ENCODE data around the gene HDAC9.
A peak's percentile ranks its signal among the peaks of the same experiment; 100 is the strongest.

Gene HDAC9

DNA sequence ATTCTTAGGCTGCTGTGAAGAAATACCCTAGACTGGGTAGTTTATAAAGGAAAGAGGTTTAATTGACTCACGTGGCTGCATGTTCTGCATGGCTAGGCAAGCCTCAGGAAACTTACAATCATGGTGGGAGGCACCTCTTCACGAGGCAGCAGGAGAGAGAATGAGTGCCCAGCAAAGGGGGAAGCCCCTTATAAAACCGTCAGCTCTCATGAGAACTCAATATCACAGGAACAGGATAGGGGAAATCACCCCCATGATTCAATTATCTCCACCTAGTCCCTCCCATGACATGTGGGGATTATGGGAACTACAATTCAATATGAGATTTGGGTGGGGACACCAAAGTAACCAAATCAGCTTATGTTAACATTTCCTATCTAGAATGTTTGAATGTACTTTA, 362.7 kb downstream of the HDAC9 start:
- no peak for DNase-seq

- DNase-seq: no peak
Measured at GRCh38 chr7:18859318-18859717, 363.8 kb downstream of the HDAC9 start.

DNA sequence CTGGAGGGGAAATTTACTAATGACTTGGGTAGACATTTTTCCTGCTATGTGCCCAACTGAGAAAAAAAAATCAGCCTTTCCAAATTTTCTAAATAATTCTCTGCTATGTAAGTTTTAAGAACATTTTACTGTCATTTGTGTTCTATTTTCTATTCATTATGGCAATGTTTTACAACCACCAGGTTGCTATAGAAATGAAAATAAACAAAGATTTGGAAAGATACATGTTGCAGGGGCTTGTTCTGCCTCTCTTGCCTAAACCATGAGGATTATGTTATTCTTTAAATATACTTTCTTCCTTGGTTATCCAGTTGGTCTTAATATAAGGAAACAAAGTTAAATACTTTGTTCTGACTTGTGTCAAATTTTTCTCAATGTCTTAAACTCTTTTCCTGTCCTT, 364.7 kb downstream of the HDAC9 start:
- DNase-seq: no peak

GRCh38 chr7:18861514-18862118, 366.1 kb downstream of the HDAC9 start:
- DNase-seq: no peak

DNA sequence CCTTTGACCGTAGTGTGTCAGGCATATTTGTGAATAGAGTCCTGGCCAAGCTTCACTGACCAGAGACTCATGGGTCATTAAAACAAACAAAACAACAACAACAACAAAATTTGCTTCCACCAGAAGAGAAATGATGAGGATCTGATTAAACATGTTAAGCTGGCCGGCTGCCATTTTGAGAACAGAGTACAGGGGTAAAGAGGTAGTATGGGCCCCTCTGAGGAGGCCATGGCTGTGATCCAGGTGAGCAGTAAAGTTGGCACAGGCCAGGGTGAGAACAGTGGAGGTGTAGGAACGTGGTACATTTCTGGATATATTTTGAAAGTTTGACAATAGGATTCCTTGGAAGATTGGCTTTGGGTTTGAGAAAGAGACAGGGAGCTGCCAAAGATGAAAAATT, 369.4 kb downstream of the HDAC9 start:
- no peak for DNase-seq

DNA sequence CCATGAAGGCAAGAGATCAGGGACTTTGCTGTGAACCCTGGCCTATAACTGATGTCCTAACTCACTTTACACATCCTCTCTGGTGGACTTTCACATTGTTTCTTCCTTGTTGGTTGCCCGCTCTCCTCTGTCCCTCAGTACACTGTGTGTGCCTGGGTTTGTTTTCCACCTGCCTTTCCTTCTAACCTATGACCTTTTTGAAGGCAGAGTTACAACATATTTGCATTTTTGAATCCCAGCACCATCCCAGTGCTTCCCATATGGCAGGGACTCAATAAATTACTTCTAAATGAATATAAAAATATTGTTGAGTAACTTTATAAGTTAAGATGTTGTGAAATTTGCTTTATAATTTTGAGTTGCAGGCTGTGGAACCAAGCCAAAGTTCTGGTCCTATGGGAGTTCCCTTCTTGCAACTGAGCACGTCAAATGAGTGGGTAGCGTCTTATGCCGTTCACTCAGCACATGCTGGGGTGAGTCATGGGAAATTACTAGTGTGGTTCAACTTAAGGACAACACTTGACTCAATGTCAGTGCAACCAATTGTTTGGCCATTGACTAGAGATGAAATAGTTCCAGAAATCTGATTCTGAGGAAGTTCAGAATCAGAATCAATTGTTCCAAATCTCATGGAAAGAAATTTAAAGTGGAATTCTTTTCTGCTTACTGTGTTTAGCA, 370.9 kb downstream of the HDAC9 start:
- peak in 1 of 2 experiments; percentile 2 for DNase-seq

DNA sequence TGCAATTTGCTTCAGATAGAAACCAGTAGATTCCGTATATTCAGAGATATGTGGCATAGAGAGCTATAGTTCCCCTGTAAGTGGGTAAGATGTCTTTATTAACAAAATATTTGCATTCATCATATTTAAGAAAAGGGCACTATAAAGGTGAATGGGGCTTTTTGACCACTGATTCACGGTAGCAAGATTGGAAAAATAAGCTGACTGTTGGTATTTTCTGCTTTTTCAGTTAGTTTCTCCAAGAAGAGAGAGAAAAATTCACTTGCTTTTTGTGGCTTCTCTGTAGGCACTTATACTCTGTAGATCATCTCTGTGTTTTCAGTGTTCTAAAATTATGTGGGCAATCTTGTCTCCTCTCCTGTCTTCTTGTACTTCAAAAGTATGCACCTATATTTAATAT, 376.8 kb downstream of the HDAC9 start:
- no peak for DNase-seq

GRCh38 chr7:18873734-18874336, 378.3 kb downstream of the HDAC9 start:
- no peak for DNase-seq

- no peak for DNase-seq
Measured at GRCh38 chr7:18874880-18875279, 379.3 kb downstream of the HDAC9 start.

GRCh38 chr7:18877874-18878273, 382.3 kb downstream of the HDAC9 start:
- DNase-seq: no peak

DNA sequence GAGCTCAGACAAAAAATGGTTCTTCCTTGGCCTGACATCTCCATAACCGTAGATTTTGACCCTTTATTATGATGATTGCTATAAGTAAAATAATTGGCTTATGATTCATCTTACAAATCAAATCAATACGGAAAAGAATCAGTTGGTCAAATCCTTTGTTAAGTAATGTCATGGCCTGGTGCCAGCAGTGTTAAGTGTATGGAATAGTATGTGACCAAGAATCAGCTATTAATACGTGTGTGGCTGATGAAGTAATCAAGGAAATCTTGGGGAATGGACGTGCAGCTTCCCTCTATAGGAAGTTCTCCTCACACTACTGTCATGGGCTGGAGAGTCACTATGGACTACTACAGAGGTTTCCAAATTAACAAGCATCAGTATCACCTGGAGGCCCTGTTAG, 391.3 kb downstream of the HDAC9 start:
- DNase-seq: no peak

DNA sequence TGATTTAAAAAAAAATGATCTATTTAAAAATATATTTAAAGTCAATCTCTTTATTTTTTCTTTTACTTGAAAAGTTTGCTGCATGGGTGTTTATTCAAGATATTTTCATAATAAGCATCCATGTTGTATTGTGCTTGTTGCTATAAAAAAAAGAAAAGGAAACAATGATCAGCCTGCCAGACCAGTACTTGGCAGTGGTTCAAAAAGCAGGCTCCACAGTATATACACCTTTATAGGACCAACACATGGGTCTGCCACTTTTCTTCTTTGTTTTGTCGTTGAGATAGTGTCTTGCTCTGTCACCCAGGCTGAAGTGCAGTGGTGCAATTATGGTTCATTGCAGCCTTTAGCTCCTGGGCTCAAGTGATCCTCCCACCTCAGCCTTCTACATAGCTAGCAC, 393.9 kb downstream of the HDAC9 start:
- DNase-seq: no peak

DNA sequence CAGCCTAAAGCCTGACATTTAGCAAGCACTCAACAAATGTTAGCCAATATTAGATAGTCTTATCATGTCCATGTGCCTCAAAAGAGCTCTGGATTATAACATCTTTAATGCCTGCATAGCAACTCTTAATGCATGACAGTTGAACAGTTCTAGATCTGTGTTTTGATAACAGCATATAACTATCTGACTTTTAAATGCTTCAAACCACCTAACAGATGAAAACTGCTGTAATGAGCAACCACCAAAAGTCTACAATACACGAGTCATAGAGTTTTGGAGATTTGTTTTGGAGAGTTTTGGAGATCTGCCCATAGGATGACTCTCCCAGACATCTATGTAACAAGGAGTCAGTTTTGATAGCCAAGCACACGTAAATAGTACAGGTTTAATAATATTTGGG, 394.6 kb downstream of the HDAC9 start:
- DNase-seq: no peak

- no peak for DNase-seq
Measured at GRCh38 chr7:18890885-18891621, 395.5 kb downstream of the HDAC9 start.

DNA sequence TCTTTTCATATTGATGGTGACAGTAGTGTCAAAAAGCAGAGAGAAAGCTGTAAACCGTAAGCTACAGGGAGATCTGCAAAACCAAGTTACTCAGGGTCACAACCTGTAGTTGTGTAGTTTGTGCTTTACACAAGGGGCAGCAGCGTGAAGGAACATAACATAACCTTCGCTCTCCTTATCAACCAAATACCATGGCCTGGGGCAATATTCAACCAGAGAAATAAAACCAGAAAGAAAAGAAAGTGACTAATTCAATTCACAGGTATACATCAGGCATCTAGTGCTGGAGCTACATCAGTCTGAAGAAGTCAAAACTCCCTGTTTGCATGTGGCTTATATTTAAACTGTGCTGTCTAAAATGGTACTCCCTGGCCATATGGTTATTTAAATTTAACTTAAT, 397.6 kb downstream of the HDAC9 start:
- no peak for DNase-seq

DNA sequence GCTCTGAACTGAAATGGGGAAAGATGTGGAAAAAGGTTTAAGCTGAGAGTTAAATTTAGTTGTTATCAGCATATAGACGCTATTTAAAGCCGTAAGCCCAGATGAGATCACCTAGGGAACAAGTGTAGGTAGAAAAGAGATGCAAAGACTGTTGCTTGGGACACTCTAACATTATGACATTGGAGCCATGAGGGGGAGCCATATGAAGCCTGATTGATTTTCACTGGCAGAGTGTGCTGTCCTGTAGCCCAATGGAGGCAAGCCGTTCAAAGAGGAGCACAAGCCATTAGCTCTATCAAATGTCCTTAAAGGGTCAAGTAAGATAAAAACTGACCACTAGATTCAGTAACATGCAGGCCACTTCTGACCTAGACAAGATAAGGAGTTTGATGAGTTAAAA, 398.6 kb downstream of the HDAC9 start:
- no peak for DNase-seq

DNA sequence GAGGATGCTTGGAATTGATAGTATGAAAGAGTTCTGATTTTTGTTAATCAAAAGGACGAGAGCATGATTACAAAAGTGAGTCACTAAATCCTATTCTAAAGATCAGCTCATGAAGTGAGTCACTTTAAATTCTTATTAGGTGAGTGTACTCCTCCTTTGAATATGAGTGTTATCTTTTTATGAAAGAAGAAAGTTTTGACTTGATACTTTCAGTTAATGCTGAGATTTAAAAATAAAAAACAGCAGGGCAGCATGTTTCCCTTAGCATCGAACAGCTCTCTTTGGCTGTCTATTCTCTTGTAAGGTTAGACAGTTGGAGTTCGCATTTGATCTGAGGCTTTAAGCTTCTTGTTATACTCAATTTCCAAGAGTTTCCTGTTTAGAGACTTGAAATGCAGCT, 399.9 kb downstream of the HDAC9 start:
- no peak for DNase-seq

GRCh38 chr7:18896343-18896975, 400.9 kb downstream of the HDAC9 start:
- DNase-seq: no peak

GRCh38 chr7:18900236-18900635, 404.7 kb downstream of the HDAC9 start:
- DNase-seq: no peak

DNA sequence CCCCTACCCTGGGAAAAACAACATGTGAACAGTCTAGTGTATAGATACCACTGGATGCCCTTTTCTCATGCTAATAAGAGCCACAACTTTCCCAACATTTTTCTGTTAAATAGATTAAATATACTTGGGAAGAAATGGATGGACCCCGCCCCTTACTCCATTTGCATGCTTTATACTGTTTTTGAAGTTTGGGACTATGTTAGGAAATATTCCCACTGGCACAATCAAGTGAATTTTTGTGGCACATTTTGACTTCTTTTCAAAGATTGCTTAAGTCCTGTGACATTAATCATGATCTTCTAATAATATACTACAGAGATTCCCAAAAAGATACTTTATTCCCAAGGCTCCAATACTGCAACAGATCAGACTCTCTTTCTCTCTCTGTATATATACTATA, 405.3 kb downstream of the HDAC9 start:
- DNase-seq: no peak

DNA sequence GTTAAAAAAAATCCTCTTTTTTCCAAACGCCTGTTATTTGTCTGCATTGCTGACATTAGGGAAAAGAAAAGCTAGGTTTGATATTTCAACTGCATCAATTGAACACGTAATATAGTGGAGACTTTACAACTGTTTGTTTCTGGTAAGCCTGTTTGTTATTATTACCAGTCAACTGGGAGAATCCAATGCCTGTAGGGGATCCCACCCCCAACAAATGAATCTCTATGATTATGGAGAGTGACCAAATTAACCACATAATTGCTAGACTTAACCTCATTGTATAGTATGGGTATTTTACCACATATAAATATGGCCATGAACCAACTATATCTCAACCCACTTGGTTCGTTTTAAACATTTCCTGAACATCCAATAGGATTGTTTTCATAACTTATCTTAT, 405.8 kb downstream of the HDAC9 start:
- no peak for DNase-seq

DNA sequence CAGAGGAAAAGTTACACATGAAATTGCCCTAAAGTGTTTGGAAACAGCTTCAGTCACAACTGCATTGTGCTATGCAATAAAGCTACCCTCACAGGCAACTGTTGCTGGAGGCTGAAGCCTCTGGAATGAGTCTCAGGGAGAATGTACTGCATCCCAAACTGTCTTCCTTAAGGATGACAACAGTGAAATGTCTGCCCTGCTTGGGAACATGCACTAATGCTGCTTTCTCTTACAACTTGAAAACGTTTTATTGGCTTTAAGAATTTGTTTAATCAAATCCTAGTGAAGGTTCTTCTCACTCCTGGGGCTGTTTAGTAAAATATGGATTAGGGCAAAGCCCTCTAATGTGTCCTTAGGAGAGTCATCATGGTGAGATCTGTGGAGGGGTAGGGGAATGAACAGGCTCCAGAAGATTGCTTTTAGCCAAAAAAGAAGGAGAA, 406.5 kb downstream of the HDAC9 start:
- no peak for DNase-seq

GRCh38 chr7:18902892-18903291, 407.3 kb downstream of the HDAC9 start:
- no peak for DNase-seq

All from activated CD4-positive, alpha-beta T cell treated with anti-CD3 and anti-CD28 coated beads, Interleukin-2, amount 50 U/mL, for 48 hours (primary cell).